HG02938 (cell line): ENCODE data around the gene CLINT1.

Experiments
- ATAC-seq: cut with Tn5 transposase; IDR thresholded peaks from one replicate; pipeline ENCODE4 v1.9.1; 2021; ENCODE audit warnings: mild to moderate bottlenecking, moderate library complexity; ENCODE audit not compliant: unreplicated experiment

Gene CLINT1

GRCh38 chr5:157766442-157766841, 92.5 kb downstream of the CLINT1 start:
- ATAC-seq: no peak

DNA sequence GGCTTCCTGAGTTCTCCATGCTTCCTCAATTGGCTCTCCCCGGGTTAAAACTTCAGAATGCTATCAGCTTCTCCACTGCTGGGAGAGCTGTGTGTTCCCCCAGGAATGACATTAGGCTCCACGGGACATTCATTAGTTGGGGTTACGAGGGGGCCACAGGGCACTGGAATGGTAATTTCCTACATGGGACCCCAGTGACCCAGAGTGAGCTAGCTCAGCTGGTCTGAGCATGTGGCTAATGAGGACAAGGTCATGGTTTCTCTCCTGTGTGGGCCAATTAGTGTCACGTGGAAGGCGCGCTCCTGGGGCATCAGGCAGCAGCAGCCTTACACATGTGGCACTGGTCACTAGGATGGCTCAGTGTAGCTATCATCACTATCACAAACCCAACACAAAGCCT, 94.4 kb downstream of the CLINT1 start:
- no peak for ATAC-seq

- peak; percentile 76 for ATAC-seq
Measured at GRCh38 chr5:157761690-157762621, 97.0 kb downstream of the CLINT1 start.

DNA sequence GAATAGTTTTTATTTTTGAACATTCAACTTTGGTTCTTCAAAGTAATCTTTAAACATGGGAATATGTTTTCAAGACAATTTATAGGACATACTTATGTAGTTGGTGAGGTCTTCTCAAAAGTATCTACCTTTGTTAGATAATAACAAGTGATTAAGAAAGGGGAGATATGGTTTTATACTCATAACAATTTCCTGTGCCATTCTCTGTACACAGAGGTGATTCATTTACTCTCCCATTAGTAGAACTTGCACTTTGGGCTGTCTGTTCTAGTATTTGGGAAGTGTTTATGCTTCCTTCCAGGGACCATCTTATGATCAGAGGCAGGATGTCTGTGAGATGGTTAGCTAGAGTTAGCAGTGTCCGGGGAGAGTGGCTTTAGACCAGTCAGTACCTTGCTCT, 100.2 kb downstream of the CLINT1 start:
- no peak for ATAC-seq

DNA sequence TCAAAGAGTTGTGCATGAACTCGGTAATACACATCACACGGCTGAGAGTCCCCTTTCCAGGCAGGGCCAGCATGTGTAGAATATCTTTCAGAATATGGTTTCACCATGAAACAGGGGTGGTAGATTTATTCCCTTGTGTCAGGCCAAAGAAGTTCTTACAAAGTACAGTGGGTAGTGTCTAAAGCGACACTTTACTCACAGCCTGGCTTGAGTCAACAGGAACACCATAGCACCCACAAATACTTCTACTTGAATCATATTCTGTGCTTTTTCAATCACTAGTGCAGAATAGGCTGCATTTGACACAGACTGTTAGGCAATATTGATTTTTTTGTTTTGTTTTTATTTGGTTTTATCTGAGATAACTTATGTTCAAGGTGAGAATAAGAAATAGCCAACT, 102.8 kb downstream of the CLINT1 start:
- ATAC-seq: no peak

- no peak for ATAC-seq
Measured at GRCh38 chr5:157750320-157750719, 108.6 kb downstream of the CLINT1 start.

GRCh38 chr5:157749462-157749799, 109.5 kb downstream of the CLINT1 start:
- no peak for ATAC-seq

DNA sequence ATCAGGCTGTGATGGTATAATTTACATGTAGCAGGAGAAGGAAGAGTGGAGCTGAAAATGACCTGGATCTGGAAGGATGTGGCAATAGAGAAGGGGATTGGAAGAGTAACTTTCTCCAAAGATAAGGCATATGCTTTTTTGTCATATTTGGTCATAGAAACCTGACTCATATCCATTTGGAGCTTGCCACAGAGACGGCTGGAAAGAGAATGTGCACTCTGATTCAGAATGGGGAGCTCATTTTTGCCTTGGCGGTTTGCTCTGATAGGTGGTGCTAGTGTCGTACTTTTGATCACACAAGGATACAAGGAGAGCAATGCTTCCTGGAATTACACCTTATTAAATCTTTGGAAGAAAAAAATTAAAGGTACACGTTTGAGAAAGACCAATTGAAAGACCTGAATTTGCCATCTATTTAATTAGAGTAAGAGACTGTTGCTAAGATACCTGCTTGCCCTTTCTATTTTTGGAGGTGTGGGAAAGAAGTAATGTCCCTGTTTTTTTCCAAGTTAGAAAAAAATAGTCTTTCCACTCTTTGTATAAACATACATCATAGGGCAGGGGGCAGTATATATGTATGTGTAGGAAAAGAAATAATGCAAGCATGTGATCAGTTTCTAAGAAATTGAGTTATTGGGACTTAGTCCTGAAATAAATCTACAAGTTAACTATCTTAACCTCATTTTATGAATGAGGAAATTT, 110.0 kb downstream of the CLINT1 start:
- ATAC-seq: no peak

DNA sequence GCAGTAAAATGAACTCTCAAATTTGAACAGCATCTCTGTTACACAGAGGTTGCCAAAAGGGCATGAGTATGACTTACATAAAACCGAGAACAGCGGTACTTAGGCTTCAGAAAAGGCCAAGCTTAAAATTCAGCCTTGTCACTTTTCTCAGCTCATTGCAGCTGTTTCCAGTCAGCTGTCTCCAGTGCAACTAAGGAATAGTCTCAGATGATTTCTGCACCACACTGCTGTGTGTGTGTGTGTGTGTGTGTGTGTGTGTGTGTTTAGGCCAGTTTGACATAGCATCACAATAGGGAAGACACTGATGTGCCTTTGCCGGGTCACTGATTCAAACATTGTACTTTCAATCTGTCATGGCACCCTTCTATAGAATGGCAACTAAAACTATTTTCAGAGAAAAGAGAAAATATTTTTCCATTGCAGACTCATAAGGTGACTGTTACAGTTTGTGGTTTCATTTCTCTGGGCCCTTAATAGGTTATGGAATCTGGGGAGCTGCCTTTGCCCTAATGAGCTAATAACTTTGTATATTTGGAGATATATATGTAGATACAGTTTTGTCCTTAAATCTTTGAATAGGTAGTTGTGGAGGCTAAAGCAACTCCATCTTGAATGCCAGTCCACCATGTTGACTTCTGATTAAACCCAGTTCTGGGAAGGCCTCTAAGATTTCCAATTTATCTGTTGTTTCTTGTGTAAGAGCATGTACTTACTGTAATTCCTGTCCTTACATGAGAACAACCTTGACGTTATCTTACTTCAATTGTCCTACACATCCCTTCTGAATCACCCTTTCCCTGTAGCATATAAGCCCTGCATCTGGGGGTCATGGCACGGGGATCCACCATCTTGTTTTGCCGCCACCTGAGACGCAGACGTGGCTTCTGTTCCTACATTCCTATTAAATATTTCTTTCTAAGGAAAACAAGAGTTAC, 110.9 kb downstream of the CLINT1 start:
- ATAC-seq: no peak

GRCh38 chr5:157747173-157747740, 111.7 kb downstream of the CLINT1 start:
- ATAC-seq: no peak

DNA sequence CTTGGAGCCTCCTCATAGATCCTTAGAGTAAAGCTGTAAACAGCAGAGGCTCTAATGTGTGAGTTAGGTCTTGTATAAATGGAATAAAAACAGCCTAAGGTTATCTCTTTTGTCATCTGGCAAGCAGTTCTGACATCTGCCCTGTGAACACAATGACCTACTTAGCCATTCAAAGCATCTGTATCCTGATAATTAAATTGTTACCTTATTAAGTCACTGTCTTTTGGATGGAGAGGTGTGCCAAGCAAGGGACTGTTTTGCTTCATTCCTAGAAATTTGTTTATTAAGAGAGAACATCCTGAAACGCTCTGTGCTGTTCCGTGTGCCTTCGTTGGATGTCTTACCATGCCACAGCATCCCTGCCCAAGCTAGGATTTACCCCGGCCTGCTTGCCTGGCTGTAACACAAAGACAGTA, 113.9 kb downstream of the CLINT1 start:
- ATAC-seq: no peak

GRCh38 chr5:157744051-157745011, 114.6 kb downstream of the CLINT1 start:
- ATAC-seq: peak; percentile 29

GRCh38 chr5:157743163-157744050, 115.5 kb downstream of the CLINT1 start, which contains the start of gene LSM11:
Gene LSM11 (plus strand): TSS chr5:157743712. CDS start chr5:157743751, 39 bp downstream.
- ATAC-seq: peak; percentile 86

DNA sequence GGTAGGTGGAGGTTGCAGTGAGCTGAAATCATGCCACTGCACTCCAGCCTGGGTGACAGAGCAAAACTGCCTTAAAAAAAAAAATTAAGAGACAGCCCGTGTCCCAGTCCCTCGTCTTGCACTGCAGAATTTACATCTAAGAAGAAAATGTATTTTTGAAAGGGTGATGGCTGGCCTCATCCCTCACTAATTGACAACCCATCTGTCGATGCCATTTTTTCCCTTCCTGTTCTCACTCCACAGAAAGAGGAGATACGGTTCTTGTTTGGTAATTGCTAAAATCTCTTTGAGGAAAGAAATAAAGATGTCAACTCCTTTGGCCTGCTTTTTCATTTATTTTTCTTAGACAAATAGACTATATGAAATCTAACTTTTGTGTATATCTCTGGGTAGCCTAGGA, 117.8 kb downstream of the CLINT1 start:
- ATAC-seq: no peak

GRCh38 chr5:157740229-157740610, 118.7 kb downstream of the CLINT1 start:
- no peak for ATAC-seq

DNA sequence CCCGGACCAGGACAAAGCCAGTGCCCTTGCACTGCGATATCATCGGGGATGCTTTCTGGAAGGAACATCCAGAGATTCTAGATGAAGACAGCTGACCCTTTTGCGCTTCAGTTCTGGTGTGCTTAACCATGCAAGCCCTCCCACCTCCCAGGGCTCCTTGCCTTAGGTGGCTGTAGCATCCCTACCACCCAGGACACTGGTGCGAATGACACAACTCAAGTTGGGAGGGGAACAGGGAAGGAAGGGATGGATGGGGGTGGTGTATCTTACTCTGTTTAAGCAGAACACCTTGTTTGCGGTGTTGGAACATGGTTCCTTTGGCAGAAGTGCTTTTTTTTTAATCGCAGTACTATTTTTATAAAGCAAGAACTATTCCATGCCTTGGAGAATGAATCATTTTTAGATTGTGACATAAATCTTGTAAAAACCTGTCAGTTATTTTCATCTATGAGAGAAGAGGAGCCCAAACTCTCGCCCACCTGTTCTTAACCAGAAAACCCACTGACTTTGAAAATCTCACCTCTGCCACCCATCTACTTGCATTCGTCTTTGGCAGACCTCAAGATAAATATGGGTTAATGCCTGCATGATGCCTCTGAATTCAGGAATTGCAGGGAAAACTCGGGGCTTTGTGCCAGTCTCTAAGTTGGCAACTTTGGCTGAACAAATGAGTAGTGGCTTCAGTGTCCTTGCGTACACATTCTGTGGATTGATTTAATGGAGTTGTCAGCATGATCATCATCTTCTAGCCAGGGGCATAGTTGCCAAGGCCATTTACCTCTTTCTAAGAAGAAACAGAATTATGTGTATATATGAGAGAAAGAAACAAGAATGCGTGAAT, 119.3 kb downstream of the CLINT1 start:
- no peak for ATAC-seq

- no peak for ATAC-seq
Measured at GRCh38 chr5:157735991-157736390, 123.0 kb downstream of the CLINT1 start.
